Fibroblast of lung (primary cell): ENCODE measurements around the gene PTPRA. TPM values are rescaled to one million over a fixed set of nuclear protein-coding genes. Genes with fewer than 3 reads are reported as not detected.
A peak's percentile ranks its signal among the peaks of the same experiment; 100 is the strongest.

Experiments
- DNase-seq, 2 donors: peaks; one replicate each; pipeline versions ENCODE4 v3.0.0 to v3.0.0-alpha.2; 2010; ENCODE audit warnings: low read depth in 2 of 2
- H2AFZ ChIP-seq: 2 replicates; pipeline ENCODE4 v1.5.1; 2012; ENCODE audit warnings: low read length, control low read depth, inconsistent platforms
- H3K27ac ChIP-seq: 2 replicates; pipeline ENCODE4 v1.5.1; 2011; ENCODE audit warnings: low read length, control low read depth; ENCODE audit not compliant: insufficient read depth
- H3K27me3 ChIP-seq: 2 replicates; pipeline ENCODE4 v1.5.1; 2011; ENCODE audit warnings: mild to moderate bottlenecking, low read length; ENCODE audit not compliant: control insufficient read depth, insufficient read depth
- H3K36me3 ChIP-seq: 2 replicates; pipeline ENCODE4 v1.5.1; 2011; ENCODE audit warnings: low read length; ENCODE audit not compliant: control insufficient read depth, insufficient read depth
- H3K4me1 ChIP-seq: 2 replicates; pipeline ENCODE4 v1.5.1; 2011; ENCODE audit warnings: low read length; ENCODE audit not compliant: control insufficient read depth, insufficient read depth; ENCODE audit errors: extremely low read depth
- H3K4me2 ChIP-seq: 2 replicates; pipeline ENCODE4 v1.5.1; 2011; ENCODE audit warnings: low read length, control low read depth; ENCODE audit not compliant: insufficient read depth; ENCODE audit errors: extremely low read depth
- H3K4me3 ChIP-seq, 4 experiments: fragments of 200-600 bp in 1 of 4; sonication (generic) in 1 of 4; replicated peaks in 1 of 4; 2 replicates each; pipeline ENCODE4 v1.5.1; 2011 to 2016; ENCODE audit warnings: low read length in 4 of 4, low read depth in 3 of 4, mild to moderate bottlenecking in 3 of 4, control low read depth in 2 of 4, inconsistent platforms in 1 of 4, mixed read lengths in 1 of 4; ENCODE audit not compliant: insufficient read depth in 1 of 4; ENCODE audit errors: control extremely low read depth in 1 of 4
- H3K79me2 ChIP-seq: 2 replicates; pipeline ENCODE4 v1.5.1; 2012; ENCODE audit warnings: mild to moderate bottlenecking, low read length, inconsistent platforms; ENCODE audit not compliant: control insufficient read depth, insufficient read depth
- H3K9ac ChIP-seq: 2 replicates; pipeline ENCODE4 v1.5.1; 2011; ENCODE audit warnings: mild to moderate bottlenecking, low read length, control low read depth; ENCODE audit not compliant: insufficient read depth
- H3K9me3 ChIP-seq: 2 replicates; pipeline ENCODE4 v1.5.1; 2012; ENCODE audit warnings: low read depth, low read length; ENCODE audit not compliant: control insufficient read depth, insufficient read depth
- H4K20me1 ChIP-seq: 2 replicates; pipeline ENCODE4 v1.5.1; 2011; ENCODE audit warnings: low read length; ENCODE audit not compliant: control insufficient read depth, insufficient read depth; ENCODE audit errors: extremely low read depth
- CTCF ChIP-seq, 2 donors: IDR thresholded peaks in 1 of 2; conservative IDR thresholded peaks in 1 of 2; 1 replicate in 1 of 2; 2 replicates in 1 of 2; pipeline ENCODE4 v1.5.1; 2011 to 2012; ENCODE audit warnings: low read length in 2 of 2, control low read depth in 1 of 2, inconsistent platforms in 1 of 2, low read depth in 1 of 2, mild to moderate bottlenecking in 1 of 2
- EZH2 ChIP-seq: IDR thresholded peaks from 2 replicates; pipeline ENCODE4 v1.5.1; 2012; ENCODE audit warnings: low read length, control low read depth, mild to moderate bottlenecking; ENCODE audit errors: missing control alignments
- polyA plus RNA-seq, 2 donors: library from polyadenylated mRNA; depleted of rRNA in 1 of 2; stranded (reverse) in 1 of 2; unstranded in 1 of 2; fragments of >200 nt; gene quantifications; 2 replicates each; pipeline ENCODE4 v1.2.1, GENCODE V29; 2011 to 2012; ENCODE audit warnings: missing spikeins in 1 of 2
- total RNA-seq: library from RNA; depleted of rRNA; stranded (reverse); fragments of >200 nt; gene quantifications from 2 replicates; pipeline ENCODE4 v1.2.1, GENCODE V29; 2014

PTPRA gene
- total and polyA plus RNA-seq, 2 donors (not counting 1 experiment from before 2014, with no cell fraction given): 27.9 to 127 TPM

GRCh38 chr20:2879146-2879545 is 5.9 kb downstream of the PTPRA start:
- H3K4me2 ChIP-seq: peak overlapping the region; percentile 41
- TF ChIP-seq CTCF (conservative IDR thresholded peaks at IDR 0.05 in 1 of 2, IDR thresholded peaks at IDR 0.05 in 1 of 2; ENCODE audit: low read depth in 1 of 2, low read length in 2 of 2): no peak
- TF ChIP-seq EZH2: no peak
- H3K9ac ChIP-seq: no peak overlapping the region

GRCh38 chr20:2880650-2881049 is 7.4 kb downstream of the PTPRA start:
- Histone ChIP-seq H3K4me3 (no peak overlapping the region), H3K9ac (no peak overlapping the region), H4K20me1 (no peaks in the 10 kb centered on the region), H3K27me3 (no peaks in the 10 kb centered on the region), H3K9me3 (no peaks in the 10 kb centered on the region), H2AFZ (no peak overlapping the region), H3K27ac (no peak overlapping the region), H3K79me2 (peaks cover 35% of the 10 kb centered on the region), H3K4me1 (peaks cover 8% of the 10 kb centered on the region), H3K36me3 (peaks cover 1% of the 10 kb centered on the region), H3K4me2 (no peak overlapping the region)
- no peak for DNase-seq
- TF ChIP-seq CTCF (conservative IDR thresholded peaks at IDR 0.05 in 1 of 2, IDR thresholded peaks at IDR 0.05 in 1 of 2; ENCODE audit: low read depth in 1 of 2, low read length in 2 of 2) (no peak), EZH2 (no peak)

More at GRCh38 chr20:2879146-2879545, 5.9 kb downstream of the PTPRA start:
- H3K36me3 ChIP-seq: peaks cover 1% of the 10 kb centered on the region
- no peak overlapping the region for H3K4me3 ChIP-seq
- H2AFZ ChIP-seq: no peak overlapping the region
- H3K4me1 ChIP-seq: peaks cover 11% of the 10 kb centered on the region
- peak; percentile 88 to 91 for DNase-seq
- H3K9me3 ChIP-seq: no peaks in the 10 kb centered on the region
- H4K20me1 ChIP-seq: no peaks in the 10 kb centered on the region
- no peaks in the 10 kb centered on the region for H3K27me3 ChIP-seq
- H3K27ac ChIP-seq: peak overlapping the region; percentile 29
- H3K79me2 ChIP-seq: peaks cover 44% of the 10 kb centered on the region

- Histone ChIP-seq H3K9ac (no peak overlapping the region), H3K9me3 (no peaks in the 10 kb centered on the region), H3K4me2 (no peak overlapping the region), H3K4me3 (no peak overlapping the region), H4K20me1 (no peaks in the 10 kb centered on the region), H3K36me3 (no peaks in the 10 kb centered on the region), H3K4me1 (peaks cover 3% of the 10 kb centered on the region), H2AFZ (no peak overlapping the region), H3K79me2 (peaks cover 42% of the 10 kb centered on the region), H3K27me3 (no peaks in the 10 kb centered on the region), H3K27ac (no peak overlapping the region)
- no peak for DNase-seq
- no peak for TF ChIP-seq CTCF (conservative IDR thresholded peaks at IDR 0.05 in 1 of 2, IDR thresholded peaks at IDR 0.05 in 1 of 2; ENCODE audit: low read depth in 1 of 2, low read length in 2 of 2)
- no peak for TF ChIP-seq EZH2
Measured at GRCh38 chr20:2883726-2884637, 10.7 kb downstream of the PTPRA start.
